Natural killer cell treated with Interleukin-12 subunit alpha and Interleukin-12 subunit beta and Interleukin-15 and Interleukin-18, amount 100 ng/mL, for 72 hours (primary cell): ENCODE measurements around the gene SERTAD1. TPM values are rescaled to one million over a fixed set of nuclear protein-coding genes. Genes with fewer than 3 reads are reported as not detected.
"Not testable (repeated sequence)": the region's sequence is repeated elsewhere in the genome, so short reads cannot be mapped to it uniquely, and the experiment has no call there.

Experiments used
- ATAC-seq, 2 donors: fragments of 150-1000 bp; cut with Tn5 transposase in 1 of 2; sonication (Bioruptor Pico), chemical (Tn5 transposase) in 1 of 2; 2 replicates each; pipeline ENCODE4 v1.10.0; 2021
- DNase-seq: peaks from one replicate; pipeline ENCODE4 v3.0.0; 2022; ENCODE audit warnings: low spot score
- H3K27ac Mint-ChIP-seq, 2 donors: 1 replicate in 1 of 2; 2 replicates in 1 of 2; pipeline ENCODE4 v1.8.0; 2022; ENCODE audit warnings: mixed read lengths in 2 of 2, mild to moderate bottlenecking in 1 of 2, moderate library complexity in 1 of 2
- H3K27me3 Mint-ChIP-seq, 2 donors: 1 replicate in 1 of 2; 2 replicates in 1 of 2; pipeline ENCODE4 v1.8.0; 2022; ENCODE audit warnings: mixed read lengths in 2 of 2
- H3K36me3 Mint-ChIP-seq: one replicate; pipeline ENCODE4 v1.8.0; 2022; ENCODE audit warnings: mixed read lengths
- H3K4me1 Mint-ChIP-seq, 2 donors: 1 replicate in 1 of 2; 2 replicates in 1 of 2; pipeline ENCODE4 v1.8.0; 2022; ENCODE audit warnings: low read depth in 2 of 2, mixed read lengths in 2 of 2, mild to moderate bottlenecking in 1 of 2
- H3K4me3 Mint-ChIP-seq: one replicate; pipeline ENCODE4 v1.8.0; 2022; ENCODE audit warnings: mixed read lengths
- H3K9me3 Mint-ChIP-seq: 2 replicates; pipeline ENCODE4 v1.8.0; 2022; ENCODE audit warnings: mixed read lengths
- total RNA-seq, 2 donors: library from RNA; stranded (reverse); gene quantifications; one replicate each; pipeline ENCODE4 v1.2.3, GENCODE V29; 2022

The SERTAD1 gene
- total RNA-seq: 10 to 100 TPM; 11.2 to 21.5 TPM

GRCh38 chr19:40425450-40426287 is at the start of gene SERTAD1:
SERTAD1 (minus strand) TSS chr19:40425992; CDS start chr19:40423546, 2,446 bp downstream.
- peak; percentile 100 for DNase-seq
- peak; percentile 96 to 97 for ATAC-seq
- Mint-ChIP-seq H3K36me3 (peaks cover 7% of the 10 kb centered on the region), H3K4me3 (peak within 1 kb of the TSS; percentile 100), H3K27me3 (no peaks in the 10 kb centered on the region), H3K9me3 (no peaks in the 10 kb centered on the region), H3K4me1 (peaks cover 15 to 18% of the 10 kb centered on the region in 2 donors), H3K27ac (peak within 1 kb of the TSS; percentile 95 to 97)

GRCh38 chr19:40474737-40475136 is 48.9 kb upstream of the SERTAD1 start:
- Mint-ChIP-seq H3K27ac (no peak overlapping the region), H3K4me3 (no peak overlapping the region), H3K27me3 (peaks cover 7 to 13% of the 10 kb centered on the region in 2 donors), H3K36me3 (no peaks in the 10 kb centered on the region), H3K4me1 (no peaks in the 10 kb centered on the region), H3K9me3 (no peaks in the 10 kb centered on the region)
- DNase-seq (no peak), ATAC-seq (no peak)

GRCh38 chr19:40472516-40472915 is 46.7 kb upstream of the SERTAD1 start:
- H3K27ac Mint-ChIP-seq: no peak overlapping the region
- DNase-seq (no peak), ATAC-seq (no peak)
- H3K4me3 Mint-ChIP-seq: no peak overlapping the region
- H3K9me3 Mint-ChIP-seq: no peaks in the 10 kb centered on the region
- no peaks in the 10 kb centered on the region for H3K36me3 Mint-ChIP-seq
- peaks cover 4 to 9% of the 10 kb centered on the region in 2 donors for H3K27me3 Mint-ChIP-seq
- H3K4me1 Mint-ChIP-seq: no peaks in the 10 kb centered on the region

- Mint-ChIP-seq H3K27ac (no peak overlapping the region), H3K9me3 (no peaks in the 10 kb centered on the region), H3K4me1 (peaks cover 6 to 7% of the 10 kb centered on the region in 2 donors), H3K4me3 (no peak overlapping the region), H3K36me3 (peaks cover 4% of the 10 kb centered on the region), H3K27me3 (peaks cover 8 to 11% of the 10 kb centered on the region in 2 donors)
- DNase-seq (no peak), ATAC-seq (no peak)
These were observed 45.3 kb upstream of the SERTAD1 start for GRCh38 chr19:40471111-40471510.

GRCh38 chr19:40469011-40469410 is 43.2 kb upstream of the SERTAD1 start:
- Mint-ChIP-seq H3K4me3 (no peak overlapping the region), H3K9me3 (no peaks in the 10 kb centered on the region), H3K27ac (no peak overlapping the region), H3K36me3 (peaks cover 4% of the 10 kb centered on the region), H3K27me3 (peaks cover 9 to 12% of the 10 kb centered on the region in 2 donors), H3K4me1 (peaks cover 23% of the 10 kb centered on the region in 2 donors)
- ATAC-seq (no peak), DNase-seq (no peak)

GRCh38 chr19:40466985-40467734 is 41.4 kb upstream of the SERTAD1 start, which contains the start of gene SPTBN4:
SPTBN4 (plus strand) TSS chr19:40467001; CDS start chr19:40472622, 5,621 bp downstream.
- Mint-ChIP-seq H3K27ac (peak within 1 kb of the TSS; percentile 48 to 73), H3K9me3 (no peaks in the 10 kb centered on the region), H3K4me1 (peaks cover 23% of the 10 kb centered on the region in 2 donors), H3K27me3 (peaks cover 9 to 12% of the 10 kb centered on the region in 2 donors), H3K36me3 (peaks cover 4% of the 10 kb centered on the region), H3K4me3 (peak within 1 kb of the TSS; percentile 90)
- DNase-seq (no peak), ATAC-seq (no peak)

GRCh38 chr19:40466219-40466984 is 40.6 kb upstream of the SERTAD1 start:
- Mint-ChIP-seq H3K27me3 (peaks cover 9 to 12% of the 10 kb centered on the region in 2 donors), H3K27ac (peak overlapping the region; percentile 48 to 73), H3K9me3 (no peaks in the 10 kb centered on the region), H3K4me1 (peaks cover 23 to 26% of the 10 kb centered on the region in 2 donors), H3K36me3 (peaks cover 4% of the 10 kb centered on the region), H3K4me3 (peak overlapping the region; percentile 90)
- DNase-seq (peak; percentile 81), ATAC-seq (peak in 1 of 2 donors; percentile 72)

- H3K9me3 Mint-ChIP-seq: no peaks in the 10 kb centered on the region
- peaks cover 9 to 12% of the 10 kb centered on the region in 2 donors for H3K27me3 Mint-ChIP-seq
- peaks cover 23 to 26% of the 10 kb centered on the region in 2 donors for H3K4me1 Mint-ChIP-seq
- DNase-seq: peak; percentile 99
- H3K36me3 Mint-ChIP-seq: peaks cover 4% of the 10 kb centered on the region
- ATAC-seq: peak; percentile 91 to 93
- H3K27ac Mint-ChIP-seq: peak within 1 kb of the TSS; percentile 48 to 73
- H3K4me3 Mint-ChIP-seq: peak within 1 kb of the TSS; percentile 90
These were observed 39.9 kb upstream of the SERTAD1 start, which contains the start of gene BLVRB for GRCh38 chr19:40465557-40466218. BLVRB (minus strand) TSS chr19:40465745; CDS start chr19:40465688, 57 bp downstream.

GRCh38 chr19:40465025-40465556 is 39.3 kb upstream of the SERTAD1 start:
- Mint-ChIP-seq H3K4me3 (peak overlapping the region; percentile 90), H3K27me3 (peaks cover 9% of the 10 kb centered on the region in 2 donors), H3K9me3 (no peaks in the 10 kb centered on the region), H3K4me1 (peaks cover 23 to 26% of the 10 kb centered on the region in 2 donors), H3K27ac (peak overlapping the region; percentile 48 to 73), H3K36me3 (peaks cover 4% of the 10 kb centered on the region)
- ATAC-seq (peak; percentile 51 to 71), DNase-seq (peak; percentile 81)

GRCh38 chr19:40464059-40465024 is 38.5 kb upstream of the SERTAD1 start:
- peaks cover 23 to 26% of the 10 kb centered on the region in 2 donors for H3K4me1 Mint-ChIP-seq

GRCh38 chr19:40463587-40464037 is 37.8 kb upstream of the SERTAD1 start:
- not testable (repeated sequence) for DNase-seq, H3K27ac Mint-ChIP-seq, ATAC-seq, H3K27me3 Mint-ChIP-seq, H3K4me3 Mint-ChIP-seq, H3K9me3 Mint-ChIP-seq, H3K36me3 Mint-ChIP-seq
- H3K4me1 Mint-ChIP-seq: peaks cover 23 to 26% of the 10 kb centered on the region in 2 donors

More at GRCh38 chr19:40464059-40465024, 38.5 kb upstream of the SERTAD1 start:
- H3K9me3 Mint-ChIP-seq: no peaks in the 10 kb centered on the region
- DNase-seq (no peak), ATAC-seq (no peak)
- peak overlapping the region; percentile 90 for H3K4me3 Mint-ChIP-seq
- H3K36me3 Mint-ChIP-seq: peaks cover 4% of the 10 kb centered on the region
- H3K27ac Mint-ChIP-seq: peak overlapping the region; percentile 48 to 73
- peaks cover 9% of the 10 kb centered on the region in 2 donors for H3K27me3 Mint-ChIP-seq
